ENCODE data around the gene GRK5.
"Not testable (repeated sequence)": the region's sequence is repeated elsewhere in the genome, so short reads cannot be mapped to it uniquely, and the experiment has no call there.

GRK5 gene

GRCh38 chr10:119207366-119207666 lies at the start of gene GRK5:
Gene GRK5, plus strand, starts transcription at chr10:119207571. Its CDS starts 347 bp downstream, at chr10:119207918.
- no peaks in the 10 kb centered on the region for H3K9me3 Mint-ChIP-seq (ENCODE audit: low read depth)
- peaks cover 51% of the 10 kb centered on the region for H3K4me1 Mint-ChIP-seq (ENCODE audit: low read depth)
- H3K27me3 Mint-ChIP-seq = no peaks in the 10 kb centered on the region
- no peaks in the 10 kb centered on the region for H3K36me3 Mint-ChIP-seq
- peak within 1 kb of the TSS; percentile 96 for H3K27ac Mint-ChIP-seq
- peak within 1 kb of the TSS; percentile 98 for H3K4me3 Mint-ChIP-seq

DNA sequence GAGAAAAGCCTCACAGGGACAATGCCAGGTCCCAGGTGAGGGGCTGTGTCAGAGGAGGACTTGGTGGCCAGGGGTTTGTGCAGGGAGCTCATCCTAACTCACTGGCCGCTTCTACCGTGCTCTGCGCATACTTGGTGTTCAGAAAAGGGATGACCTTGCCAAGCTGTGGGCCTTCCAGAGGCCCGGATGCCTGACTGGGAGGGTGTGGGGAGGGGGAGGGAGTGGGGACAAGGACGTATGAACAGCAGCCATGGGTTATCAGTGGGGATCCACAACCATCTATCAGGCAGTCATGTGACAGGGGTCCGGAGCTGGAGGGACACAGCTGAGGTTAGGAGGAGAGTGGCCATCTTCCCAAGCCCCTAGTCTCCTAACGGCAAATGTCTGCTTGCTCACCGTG lies 48.0 kb upstream of the GRK5 start:
- H3K9me3 Mint-ChIP-seq (ENCODE audit: low read depth) = no peaks in the 10 kb centered on the region
- H3K27me3 Mint-ChIP-seq = no peaks in the 10 kb centered on the region
- H3K36me3 Mint-ChIP-seq = peaks cover 7% of the 10 kb centered on the region
- H3K4me3 Mint-ChIP-seq = no peak overlapping the region
- no peak overlapping the region for H3K27ac Mint-ChIP-seq
- peaks cover 14% of the 10 kb centered on the region for H3K4me1 Mint-ChIP-seq (ENCODE audit: low read depth)

DNA sequence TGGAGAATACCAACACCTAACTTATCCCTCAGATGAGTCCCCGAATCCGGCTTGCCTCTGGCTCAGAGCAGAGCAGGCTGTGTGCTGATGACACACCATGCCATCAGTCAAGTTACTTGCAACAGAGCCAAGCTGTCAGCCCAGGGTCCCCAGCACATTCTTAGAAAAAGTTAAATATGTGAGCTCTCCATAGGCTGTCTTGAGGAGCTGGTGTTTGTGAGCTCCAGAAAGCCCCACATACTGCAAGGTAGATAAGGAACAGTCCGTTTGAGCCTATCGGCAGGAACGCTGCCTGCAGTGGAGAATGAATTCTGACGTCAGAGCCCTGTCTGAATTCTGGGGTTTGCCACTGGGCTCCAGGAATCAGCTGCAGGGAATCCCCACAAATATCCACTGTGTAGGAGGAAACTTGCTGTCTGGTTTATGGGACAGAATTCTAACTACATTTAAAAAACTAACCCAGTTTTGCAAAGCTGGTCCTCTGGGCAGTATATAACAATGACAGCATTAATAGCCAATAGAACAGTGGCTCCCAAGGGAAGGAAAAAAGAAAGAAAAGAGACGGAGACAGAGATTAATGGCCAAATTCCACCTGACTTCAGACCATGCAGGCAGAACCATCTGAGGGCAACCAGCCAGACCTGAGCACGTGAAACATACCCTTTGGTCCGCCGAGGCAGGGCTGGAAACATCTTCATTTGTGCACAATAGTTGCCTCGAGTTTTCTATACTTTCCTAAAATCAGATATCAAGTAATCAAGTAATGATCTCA lies 45.5 kb upstream of the GRK5 start:
- Mint-ChIP-seq H3K9me3 (ENCODE audit: low read depth) (no peaks in the 10 kb centered on the region), H3K4me3 (no peak overlapping the region), H3K4me1 (ENCODE audit: low read depth) (peaks cover 32% of the 10 kb centered on the region), H3K27ac (peak overlapping the region; percentile 0), H3K36me3 (peaks cover 5% of the 10 kb centered on the region), H3K27me3 (no peaks in the 10 kb centered on the region)

DNA sequence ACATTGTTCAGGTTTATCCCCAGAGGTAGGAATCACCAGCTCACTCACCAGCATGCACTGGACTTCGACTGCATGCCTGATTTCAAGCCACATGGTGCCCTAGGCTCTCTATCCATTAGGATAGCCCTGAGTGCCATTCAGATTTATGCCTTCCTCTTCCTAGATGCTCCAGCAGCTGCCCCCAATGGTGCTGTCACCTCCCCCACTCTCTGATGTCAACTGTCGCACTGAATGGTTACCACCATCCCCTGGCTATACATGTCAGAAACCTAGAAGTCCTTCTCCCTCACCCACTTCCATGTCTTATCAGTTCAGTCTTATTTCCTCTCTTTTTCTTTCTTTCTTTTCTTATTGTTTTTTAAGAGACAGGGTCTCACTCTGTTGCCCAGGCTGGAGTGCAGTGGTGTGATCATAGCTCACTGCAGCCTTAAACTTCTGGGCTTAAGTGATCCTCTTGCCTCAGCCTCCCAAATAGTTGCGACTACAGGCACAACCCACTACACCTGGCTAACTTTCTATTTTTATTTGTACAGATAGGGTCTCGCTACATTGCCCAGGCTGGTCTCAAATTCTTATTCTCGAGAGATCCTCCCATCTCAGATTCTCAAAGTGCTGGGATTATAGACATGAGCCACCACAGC lies 44.8 kb upstream of the GRK5 start:
- peak overlapping the region; percentile 58 for H3K4me3 Mint-ChIP-seq
- peaks cover 35% of the 10 kb centered on the region for H3K4me1 Mint-ChIP-seq (ENCODE audit: low read depth)
- no peaks in the 10 kb centered on the region for H3K27me3 Mint-ChIP-seq
- H3K9me3 Mint-ChIP-seq (ENCODE audit: low read depth) = no peaks in the 10 kb centered on the region
- peak overlapping the region; percentile 0 for H3K27ac Mint-ChIP-seq
- H3K36me3 Mint-ChIP-seq = peaks cover 4% of the 10 kb centered on the region

GRCh38 chr10:119165171-119166117 lies 41.9 kb upstream of the GRK5 start, which contains the start of gene SFXN4:
Gene SFXN4, minus strand, starts transcription at chr10:119165714. Its CDS starts 67 bp downstream, at chr10:119165647.
- H3K9me3 Mint-ChIP-seq (ENCODE audit: low read depth) = no peaks in the 10 kb centered on the region
- H3K4me1 Mint-ChIP-seq (ENCODE audit: low read depth) = peaks cover 35% of the 10 kb centered on the region
- H3K4me3 Mint-ChIP-seq = peak within 1 kb of the TSS; percentile 91
- no peaks in the 10 kb centered on the region for H3K36me3 Mint-ChIP-seq
- no peaks in the 10 kb centered on the region for H3K27me3 Mint-ChIP-seq
- peak within 1 kb of the TSS; percentile 97 for H3K27ac Mint-ChIP-seq

DNA sequence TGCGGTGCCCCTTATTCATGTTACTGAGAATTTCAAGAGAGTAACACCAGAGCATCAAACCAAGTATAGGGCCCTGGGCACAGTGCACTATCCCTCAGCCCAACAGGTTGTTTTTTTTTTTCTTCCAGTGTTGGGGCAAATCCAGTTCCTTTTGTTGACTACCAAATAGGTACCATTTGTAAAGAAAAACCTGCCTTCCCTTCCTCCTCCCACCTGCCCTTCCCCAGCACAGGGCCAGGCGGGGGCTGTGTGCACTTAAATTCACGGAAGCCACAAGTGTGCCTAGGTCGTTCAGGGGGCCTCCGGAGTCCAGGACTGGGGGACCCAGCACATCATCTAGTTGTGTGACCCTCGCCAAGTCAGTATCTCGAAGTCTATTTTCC lies 41.3 kb upstream of the GRK5 start:
- no peaks in the 10 kb centered on the region for H3K9me3 Mint-ChIP-seq (ENCODE audit: low read depth)
- H3K27ac Mint-ChIP-seq = peak overlapping the region; percentile 97
- H3K4me3 Mint-ChIP-seq = peak overlapping the region; percentile 91
- no peaks in the 10 kb centered on the region for H3K27me3 Mint-ChIP-seq
- peaks cover 35% of the 10 kb centered on the region for H3K4me1 Mint-ChIP-seq (ENCODE audit: low read depth)
- no peaks in the 10 kb centered on the region for H3K36me3 Mint-ChIP-seq

DNA sequence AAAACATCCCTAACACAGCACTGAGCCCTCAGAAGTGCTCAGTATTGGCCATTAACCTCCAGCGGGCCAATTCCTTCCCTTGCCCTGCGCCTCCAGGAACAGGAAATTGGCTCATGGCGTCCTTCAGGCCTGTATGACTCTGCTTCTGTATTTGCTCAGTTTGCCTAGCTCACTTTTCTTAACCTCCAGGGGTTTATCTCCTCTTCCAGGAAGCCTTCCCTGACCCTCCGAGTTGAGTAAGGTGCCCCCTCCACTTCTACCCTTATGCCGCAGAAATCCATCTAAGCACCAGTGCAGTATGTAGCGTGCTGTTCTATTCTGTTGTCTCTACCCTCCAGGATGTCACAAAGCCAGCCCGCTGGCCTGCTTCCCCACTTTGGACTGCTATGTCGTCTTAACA lies 40.8 kb upstream of the GRK5 start:
- H3K36me3 Mint-ChIP-seq = no peaks in the 10 kb centered on the region
- peaks cover 35% of the 10 kb centered on the region for H3K4me1 Mint-ChIP-seq (ENCODE audit: low read depth)
- H3K9me3 Mint-ChIP-seq (ENCODE audit: low read depth) = no peaks in the 10 kb centered on the region
- H3K27ac Mint-ChIP-seq = peak overlapping the region; percentile 97
- H3K27me3 Mint-ChIP-seq = no peaks in the 10 kb centered on the region
- H3K4me3 Mint-ChIP-seq = peak overlapping the region; percentile 91

GRCh38 chr10:119167041-119167440 lies 40.3 kb upstream of the GRK5 start:
- Mint-ChIP-seq H3K4me1 (ENCODE audit: low read depth) (peaks cover 32% of the 10 kb centered on the region), H3K27ac (peak overlapping the region; percentile 97), H3K36me3 (no peaks in the 10 kb centered on the region), H3K4me3 (peak overlapping the region; percentile 91), H3K27me3 (no peaks in the 10 kb centered on the region), H3K9me3 (ENCODE audit: low read depth) (no peaks in the 10 kb centered on the region)

DNA sequence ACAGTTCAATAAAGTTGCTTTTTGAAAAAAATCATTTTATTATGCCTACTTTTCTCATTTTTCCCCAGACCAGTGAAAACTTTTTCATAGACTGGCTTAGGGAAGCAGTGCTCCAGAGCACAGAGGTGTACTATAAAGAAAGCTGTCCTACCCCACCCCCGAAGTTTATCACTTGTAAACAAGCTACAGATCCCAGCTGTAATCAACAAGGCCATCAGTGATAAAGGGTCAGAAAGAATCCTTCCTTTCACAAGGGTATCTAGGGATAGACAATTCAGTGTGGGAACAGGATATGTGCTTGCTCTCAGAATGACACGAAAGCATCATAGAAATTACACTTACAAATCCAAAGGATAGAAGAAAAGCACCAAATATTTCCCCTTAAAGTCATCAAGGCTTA lies 33.3 kb upstream of the GRK5 start:
- no peak overlapping the region for H3K27ac Mint-ChIP-seq

DNA sequence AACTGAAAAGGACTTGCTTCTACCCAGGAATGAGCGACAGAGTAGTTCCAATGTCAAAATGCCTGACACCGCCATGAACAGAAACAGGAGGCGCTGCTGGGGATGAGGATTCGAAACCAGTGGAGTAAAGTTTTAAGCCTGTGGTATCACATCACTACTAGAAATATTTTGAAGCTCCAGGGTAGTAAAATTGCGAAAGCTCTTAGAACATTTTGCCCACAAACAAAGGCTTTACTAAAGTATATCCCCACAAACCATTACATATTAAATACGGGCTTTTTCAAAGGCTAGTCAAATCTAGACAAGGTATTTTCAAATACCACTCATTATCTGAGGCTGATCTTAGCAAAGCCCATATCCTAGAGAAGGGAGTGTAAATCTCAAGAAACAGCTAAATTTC lies 31.2 kb upstream of the GRK5 start:
- Mint-ChIP-seq H3K27me3 (no peaks in the 10 kb centered on the region), H3K9me3 (ENCODE audit: low read depth) (no peaks in the 10 kb centered on the region), H3K36me3 (peaks cover 11% of the 10 kb centered on the region), H3K27ac (peak overlapping the region; percentile 73), H3K4me1 (ENCODE audit: low read depth) (peaks cover 42% of the 10 kb centered on the region), H3K4me3 (peak overlapping the region; percentile 97)

More for the DNA sequence above, 33.3 kb upstream of the GRK5 start:
- peaks cover 35% of the 10 kb centered on the region for H3K4me1 Mint-ChIP-seq (ENCODE audit: low read depth)
- peaks cover 11% of the 10 kb centered on the region for H3K36me3 Mint-ChIP-seq
- no peak overlapping the region for H3K4me3 Mint-ChIP-seq
- no peaks in the 10 kb centered on the region for H3K9me3 Mint-ChIP-seq (ENCODE audit: low read depth)
- H3K27me3 Mint-ChIP-seq = no peaks in the 10 kb centered on the region

- H3K27ac Mint-ChIP-seq = peak overlapping the region; percentile 98
- H3K9me3 Mint-ChIP-seq (ENCODE audit: low read depth) = no peaks in the 10 kb centered on the region
- H3K4me1 Mint-ChIP-seq (ENCODE audit: low read depth) = peaks cover 39% of the 10 kb centered on the region
- H3K36me3 Mint-ChIP-seq = peaks cover 6% of the 10 kb centered on the region
- no peaks in the 10 kb centered on the region for H3K27me3 Mint-ChIP-seq
- peak overlapping the region; percentile 97 for H3K4me3 Mint-ChIP-seq
These were observed 29.5 kb upstream of the GRK5 start for GRCh38 chr10:119177708-119178371.

GRCh38 chr10:119178372-119179119 lies 28.8 kb upstream of the GRK5 start, which contains the start of gene PRDX3:
Gene PRDX3, minus strand, starts transcription at chr10:119178812. Its CDS starts 22 bp downstream, at chr10:119178790.
- H3K36me3 Mint-ChIP-seq = peaks cover 6% of the 10 kb centered on the region
- no peaks in the 10 kb centered on the region for H3K9me3 Mint-ChIP-seq (ENCODE audit: low read depth)
- peak within 1 kb of the TSS; percentile 97 for H3K4me3 Mint-ChIP-seq
- H3K27me3 Mint-ChIP-seq = no peaks in the 10 kb centered on the region
- peak within 1 kb of the TSS; percentile 98 for H3K27ac Mint-ChIP-seq
- H3K4me1 Mint-ChIP-seq (ENCODE audit: low read depth) = peaks cover 39% of the 10 kb centered on the region

GRCh38 chr10:119180850-119181400 lies 26.4 kb upstream of the GRK5 start:
- H3K36me3 Mint-ChIP-seq; H3K9me3 Mint-ChIP-seq (ENCODE audit: low read depth); H3K27me3 Mint-ChIP-seq; H3K4me3 Mint-ChIP-seq; H3K27ac Mint-ChIP-seq: not testable (repeated sequence)
- peaks cover 30% of the 10 kb centered on the region for H3K4me1 Mint-ChIP-seq (ENCODE audit: low read depth)
